ENCODE data around the gene PLEKHO2. TPM values are rescaled to one million over a fixed set of nuclear protein-coding genes. Genes with fewer than 3 reads are reported as not detected.

The PLEKHO2 gene
- polyA plus RNA-seq, 1 of the 3 experiments (the other 2 are of a cell fraction): 7.8 TPM

DNA sequence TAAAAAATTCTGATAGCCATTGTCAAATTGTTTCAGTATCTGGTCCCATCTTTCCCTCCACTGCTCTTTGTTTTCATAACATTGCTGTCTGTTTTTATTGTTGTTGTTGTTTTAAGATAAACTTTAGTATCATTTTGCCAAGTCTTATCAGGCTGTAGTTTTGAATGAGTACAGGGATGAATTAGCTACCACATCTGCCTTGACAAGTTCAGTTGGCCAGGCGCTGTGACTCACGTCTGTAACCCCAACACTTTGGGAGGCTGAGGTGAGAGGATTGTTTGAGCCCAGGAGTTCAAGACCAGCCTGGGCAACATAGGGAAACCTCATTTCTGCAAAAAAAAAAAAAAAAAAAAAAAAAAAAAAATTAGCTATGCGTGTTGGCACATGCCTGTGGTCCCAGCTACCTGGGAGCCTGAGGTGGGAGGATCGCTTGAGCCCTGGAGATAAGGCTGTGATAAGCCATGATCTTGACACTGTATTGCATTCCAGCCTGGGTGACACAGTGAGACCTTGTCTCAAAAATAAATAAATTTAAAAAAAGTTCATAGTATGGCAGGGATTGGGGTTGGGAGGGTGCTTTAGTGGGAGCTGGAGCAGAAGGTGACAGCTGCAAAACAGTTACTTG, 61.7 kb downstream of the PLEKHO2 start:
- H3K27me3 ChIP-seq (ENCODE audit: insufficient read depth): no peaks in the 10 kb centered on the region
- DNase-seq: no peak
- no peak overlapping the region for H3K4me2 ChIP-seq
- no peaks in the 10 kb centered on the region for H3K4me1 ChIP-seq (ENCODE audit: control insufficient read depth in 1 of 2, insufficient read depth in 2 of 2, low read depth in 1 of 2, low read length in 1 of 2)
- H4K20me1 ChIP-seq (ENCODE audit: insufficient read depth): no peaks in the 10 kb centered on the region
- ChIA-PET POLR2A (interaction anchor here (0.5 kb wide), 1 partner anchor 188 kb away, joined by 3 read pairs; no protein-coding TSS in a partner anchor), CTCF (interaction anchor here (0.6 kb wide), 1 partner anchor 155 kb away, joined by 3 read pairs; no protein-coding TSS in a partner anchor)
- H3K4me3 ChIP-seq (ENCODE audit: low read depth in 2 of 2, low read length in 1 of 2): no peak overlapping the region
- H3K27ac ChIP-seq (ENCODE audit: low read depth in 2 of 2, low read length in 1 of 2): no peak overlapping the region
- 70% methylated on average over 4 of the region's 4 CpGs for WGBS (ENCODE audit: low lambda C conversion rate)
- H2AFZ ChIP-seq (ENCODE audit: low read depth): no peak overlapping the region
- TF ChIP-seq EZH2phosphoT487 (IDR thresholded peaks at IDR 0.05; ENCODE audit: borderline replicate concordance, low read depth) (no peak), RAD21 (IDR thresholded peaks at IDR 0.05; ENCODE audit: low read length) (no peak), ZBTB33 (IDR thresholded peaks at IDR 0.05; ENCODE audit: borderline replicate concordance, low read depth) (no peak), NRF1 (IDR thresholded peaks at IDR 0.05; ENCODE audit: low read depth, low read length) (no peak), TAF1 (IDR thresholded peaks at IDR 0.05; ENCODE audit: borderline replicate concordance, low read depth, low read length) (no peak), TEAD4 (IDR thresholded peaks at IDR 0.05; ENCODE audit: borderline replicate concordance, insufficient read depth) (no peak), YY1 (IDR thresholded peaks at IDR 0.05; ENCODE audit: low read depth) (no peak), NFIC (IDR thresholded peaks at IDR 0.05; ENCODE audit: borderline replicate concordance) (no peak), EP300 (IDR thresholded peaks at IDR 0.05; ENCODE audit: borderline replicate concordance in 1 of 2, low read depth in 1 of 2, low read length in 1 of 2) (no peak), FOSL2 (IDR thresholded peaks at IDR 0.05; ENCODE audit: borderline replicate concordance, low read depth) (no peak), SMC3 (IDR thresholded peaks at IDR 0.05; ENCODE audit: low read depth, low read length) (no peak), ELF1 (IDR thresholded peaks at IDR 0.05) (no peak), USF1 (IDR thresholded peaks at IDR 0.05; ENCODE audit: borderline replicate concordance, low read depth) (no peak), GATA2 (CRISPR knock-in tag; IDR thresholded peaks at IDR 0.05) (no peak), SIN3A (IDR thresholded peaks at IDR 0.05; ENCODE audit: borderline replicate concordance, low read depth, low read length) (no peak), RCOR1 (IDR thresholded peaks at IDR 0.05; ENCODE audit: low read length) (no peak), GABPA (IDR thresholded peaks at IDR 0.05; ENCODE audit: low read depth) (no peak)
- TF ChIP-seq, protein P1, sequence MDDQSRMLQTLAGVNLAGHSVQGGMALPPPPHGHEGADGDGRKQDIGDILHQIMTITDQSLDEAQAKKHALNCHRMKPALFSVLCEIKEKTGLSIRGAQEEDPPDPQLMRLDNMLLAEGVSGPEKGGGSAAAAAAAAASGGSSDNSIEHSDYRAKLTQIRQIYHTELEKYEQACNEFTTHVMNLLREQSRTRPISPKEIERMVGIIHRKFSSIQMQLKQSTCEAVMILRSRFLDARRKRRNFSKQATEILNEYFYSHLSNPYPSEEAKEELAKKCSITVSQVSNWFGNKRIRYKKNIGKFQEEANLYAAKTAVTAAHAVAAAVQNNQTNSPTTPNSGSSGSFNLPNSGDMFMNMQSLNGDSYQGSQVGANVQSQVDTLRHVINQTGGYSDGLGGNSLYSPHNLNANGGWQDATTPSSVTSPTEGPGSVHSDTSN (IDR thresholded peaks at IDR 0.05): no peak
- TF ChIP-seq, protein P2, sequence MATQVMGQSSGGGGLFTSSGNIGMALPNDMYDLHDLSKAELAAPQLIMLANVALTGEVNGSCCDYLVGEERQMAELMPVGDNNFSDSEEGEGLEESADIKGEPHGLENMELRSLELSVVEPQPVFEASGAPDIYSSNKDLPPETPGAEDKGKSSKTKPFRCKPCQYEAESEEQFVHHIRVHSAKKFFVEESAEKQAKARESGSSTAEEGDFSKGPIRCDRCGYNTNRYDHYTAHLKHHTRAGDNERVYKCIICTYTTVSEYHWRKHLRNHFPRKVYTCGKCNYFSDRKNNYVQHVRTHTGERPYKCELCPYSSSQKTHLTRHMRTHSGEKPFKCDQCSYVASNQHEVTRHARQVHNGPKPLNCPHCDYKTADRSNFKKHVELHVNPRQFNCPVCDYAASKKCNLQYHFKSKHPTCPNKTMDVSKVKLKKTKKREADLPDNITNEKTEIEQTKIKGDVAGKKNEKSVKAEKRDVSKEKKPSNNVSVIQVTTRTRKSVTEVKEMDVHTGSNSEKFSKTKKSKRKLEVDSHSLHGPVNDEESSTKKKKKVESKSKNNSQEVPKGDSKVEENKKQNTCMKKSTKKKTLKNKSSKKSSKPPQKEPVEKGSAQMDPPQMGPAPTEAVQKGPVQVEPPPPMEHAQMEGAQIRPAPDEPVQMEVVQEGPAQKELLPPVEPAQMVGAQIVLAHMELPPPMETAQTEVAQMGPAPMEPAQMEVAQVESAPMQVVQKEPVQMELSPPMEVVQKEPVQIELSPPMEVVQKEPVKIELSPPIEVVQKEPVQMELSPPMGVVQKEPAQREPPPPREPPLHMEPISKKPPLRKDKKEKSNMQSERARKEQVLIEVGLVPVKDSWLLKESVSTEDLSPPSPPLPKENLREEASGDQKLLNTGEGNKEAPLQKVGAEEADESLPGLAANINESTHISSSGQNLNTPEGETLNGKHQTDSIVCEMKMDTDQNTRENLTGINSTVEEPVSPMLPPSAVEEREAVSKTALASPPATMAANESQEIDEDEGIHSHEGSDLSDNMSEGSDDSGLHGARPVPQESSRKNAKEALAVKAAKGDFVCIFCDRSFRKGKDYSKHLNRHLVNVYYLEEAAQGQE (IDR thresholded peaks at IDR 0.05; ENCODE audit: low read depth, low read length): no peak
- TF ChIP-seq, protein P3, sequence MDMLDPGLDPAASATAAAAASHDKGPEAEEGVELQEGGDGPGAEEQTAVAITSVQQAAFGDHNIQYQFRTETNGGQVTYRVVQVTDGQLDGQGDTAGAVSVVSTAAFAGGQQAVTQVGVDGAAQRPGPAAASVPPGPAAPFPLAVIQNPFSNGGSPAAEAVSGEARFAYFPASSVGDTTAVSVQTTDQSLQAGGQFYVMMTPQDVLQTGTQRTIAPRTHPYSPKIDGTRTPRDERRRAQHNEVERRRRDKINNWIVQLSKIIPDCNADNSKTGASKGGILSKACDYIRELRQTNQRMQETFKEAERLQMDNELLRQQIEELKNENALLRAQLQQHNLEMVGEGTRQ (IDR thresholded peaks at IDR 0.05; ENCODE audit: borderline replicate concordance, low read depth, low read length): no peak
- peaks cover 0 to 3% of the 10 kb centered on the region in 2 experiments for H3K36me3 ChIP-seq (replicated peaks in 1 of 2; ENCODE audit: control insufficient read depth in 1 of 2, insufficient read depth in 2 of 2, low read length in 1 of 2)
- H3K9me2 ChIP-seq: no peaks in the 10 kb centered on the region
- H3K79me2 ChIP-seq (ENCODE audit: insufficient read depth): no peaks in the 10 kb centered on the region
- peaks cover 3% of the 10 kb centered on the region for H3F3A ChIP-seq (replicated peaks; ENCODE audit: insufficient read depth)
- H3K9ac ChIP-seq: no peak overlapping the region
- H3K9me3 ChIP-seq: no peaks in the 10 kb centered on the region
